HEK293 (cell line): ENCODE data around the gene KXD1.

ENCODE experiments used
- CTCF ChIA-PET: fragments of 350-600 bp; formaldehyde crosslinking; extraction: SDS; loops from one replicate; lab custom pipeline; 2021; ENCODE audit warnings: antibody characterized with exemption; lab: Yijun Ruan, JAX
- POLR2A ChIA-PET: fragments of 300-600 bp; formaldehyde crosslinking; extraction: SDS; loops from one replicate; lab custom pipeline; 2020; ENCODE audit warnings: antibody characterized with exemption, inconsistent platforms; lab: Yijun Ruan, JAX
- H3K27ac ChIP-seq: fragments of 200-500 bp; sonication (Bioruptor generic); 2 replicates; pipeline ENCODE4 v1.5.1; 2014; ENCODE audit warnings: low read depth, low read length, control low read depth, inconsistent platforms; ENCODE audit errors: extremely low read depth
- H3K36me3 ChIP-seq, 2 experiments: fragments of 200-500 bp in 1 of 2; sonication (Bioruptor generic) in 1 of 2; 1 replicate in 1 of 2; 2 replicates in 1 of 2; pipeline ENCODE4 v1.5.1; 2014 to 2017; ENCODE audit warnings: inconsistent platforms in 2 of 2, low read length in 2 of 2; ENCODE audit not compliant: control insufficient read depth in 2 of 2, insufficient read depth in 1 of 2
- H3K4me1 ChIP-seq: fragments of 200-500 bp; sonication (Bioruptor generic); 2 replicates; pipeline ENCODE4 v1.5.1; 2014; ENCODE audit warnings: mild to moderate bottlenecking, low read length, inconsistent platforms; ENCODE audit not compliant: control insufficient read depth, insufficient read depth
- H3K4me3 ChIP-seq: 2 replicates; pipeline ENCODE4 v1.5.1; 2011; ENCODE audit warnings: low read depth, mild to moderate bottlenecking, control low read depth, low read length, moderate library complexity
- H3K9me3 ChIP-seq: fragments of 200-500 bp; sonication (Bioruptor generic); 2 replicates; pipeline ENCODE4 v1.5.1; 2014; ENCODE audit warnings: low read depth, low read length, inconsistent platforms; ENCODE audit not compliant: control insufficient read depth, insufficient read depth
- ZNF16 ChIP-seq: fragments of 450-650 bp; formaldehyde crosslinking; IDR thresholded peaks from 2 replicates; pipeline ENCODE4 v1.5.1; 2016; ENCODE audit warnings: low read depth, missing biosample characterization, missing genetic modification characterization
- ZNF292 ChIP-seq: fragments of 450-650 bp; formaldehyde crosslinking; IDR thresholded peaks from 2 replicates; pipeline ENCODE4 v1.5.1; 2016; ENCODE audit warnings: low read depth, missing biosample characterization, missing genetic modification characterization, borderline replicate concordance
- ZNF48 ChIP-seq: fragments of 450-650 bp; formaldehyde crosslinking; IDR thresholded peaks from 2 replicates; pipeline ENCODE4 v1.5.1; 2016; ENCODE audit warnings: missing biosample characterization, missing genetic modification characterization
- ZNF510 ChIP-seq: fragments of 450-650 bp; formaldehyde crosslinking; IDR thresholded peaks from 2 replicates; pipeline ENCODE4 v1.5.1; 2018; ENCODE audit warnings: mild to moderate bottlenecking, missing genetic modification characterization, missing biosample characterization; ENCODE audit not compliant: insufficient replicate concordance
- ZNF623 ChIP-seq: fragments of 450-650 bp; formaldehyde crosslinking; IDR thresholded peaks from 2 replicates; pipeline ENCODE4 v1.5.1; 2016; ENCODE audit warnings: missing biosample characterization, missing genetic modification characterization
- ZNF664 ChIP-seq: fragments of 450-650 bp; formaldehyde crosslinking; IDR thresholded peaks from 2 replicates; pipeline ENCODE4 v1.5.1; 2016; ENCODE audit warnings: missing biosample characterization, missing genetic modification characterization
- ZNF747 ChIP-seq: fragments of 450-650 bp; formaldehyde crosslinking; IDR thresholded peaks from 2 replicates; pipeline ENCODE4 v1.5.1; 2016; ENCODE audit warnings: missing biosample characterization, missing genetic modification characterization
- TF ChIP-seq, protein P1 (sequence below): fragments of 450-650 bp; formaldehyde crosslinking; IDR thresholded peaks from 2 replicates; pipeline ENCODE4 v1.5.1; 2016; ENCODE audit warnings: missing biosample characterization, missing genetic modification characterization
- TF ChIP-seq, protein P2 (sequence below): fragments of 450-650 bp; formaldehyde crosslinking; IDR thresholded peaks from 2 replicates; pipeline ENCODE4 v1.5.1; 2016; ENCODE audit warnings: missing biosample characterization, missing genetic modification characterization, borderline replicate concordance

Gene KXD1

DNA sequence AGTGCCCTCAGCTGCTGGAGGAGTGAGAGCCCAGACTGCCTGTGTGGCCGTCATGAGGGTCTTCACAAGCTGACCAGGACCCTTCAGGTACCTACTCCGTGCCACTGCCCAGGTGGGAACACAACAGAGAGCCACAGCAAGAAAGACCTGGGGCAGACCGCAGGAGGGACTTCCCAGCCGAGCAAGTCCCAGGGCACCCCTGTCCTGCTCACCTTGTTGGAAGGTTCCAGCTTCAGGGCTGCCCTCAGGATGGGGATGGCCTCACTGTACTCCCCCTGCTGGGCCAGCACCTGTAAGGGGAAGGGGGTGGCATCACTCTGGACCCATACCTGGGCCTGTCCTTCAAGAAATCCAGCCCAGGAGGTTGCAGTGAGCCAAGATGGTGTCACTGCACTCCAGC, 24.6 kb upstream of the KXD1 start:
- Histone ChIP-seq H3K4me3 (no peak overlapping the region), H3K9me3 (no peaks in the 10 kb centered on the region), H3K36me3 (peaks cover 14 to 53% of the 10 kb centered on the region in 2 experiments; a peak in 2 of 3 replicates), H3K27ac (no peak overlapping the region), H3K4me1 (no peaks in the 10 kb centered on the region)
- ChIA-PET CTCF (no interaction called here), POLR2A (interaction anchor here (0.7 to 1.6 kb wide), 3 partner anchors 9 to 60 kb away, joined by 3 to 5 read pairs (median 4); no protein-coding TSS in a partner anchor)
- no peak for TF ChIP-seq ZNF747
- TF ChIP-seq ZNF510, result no peak
- TF ChIP-seq, protein P1, sequence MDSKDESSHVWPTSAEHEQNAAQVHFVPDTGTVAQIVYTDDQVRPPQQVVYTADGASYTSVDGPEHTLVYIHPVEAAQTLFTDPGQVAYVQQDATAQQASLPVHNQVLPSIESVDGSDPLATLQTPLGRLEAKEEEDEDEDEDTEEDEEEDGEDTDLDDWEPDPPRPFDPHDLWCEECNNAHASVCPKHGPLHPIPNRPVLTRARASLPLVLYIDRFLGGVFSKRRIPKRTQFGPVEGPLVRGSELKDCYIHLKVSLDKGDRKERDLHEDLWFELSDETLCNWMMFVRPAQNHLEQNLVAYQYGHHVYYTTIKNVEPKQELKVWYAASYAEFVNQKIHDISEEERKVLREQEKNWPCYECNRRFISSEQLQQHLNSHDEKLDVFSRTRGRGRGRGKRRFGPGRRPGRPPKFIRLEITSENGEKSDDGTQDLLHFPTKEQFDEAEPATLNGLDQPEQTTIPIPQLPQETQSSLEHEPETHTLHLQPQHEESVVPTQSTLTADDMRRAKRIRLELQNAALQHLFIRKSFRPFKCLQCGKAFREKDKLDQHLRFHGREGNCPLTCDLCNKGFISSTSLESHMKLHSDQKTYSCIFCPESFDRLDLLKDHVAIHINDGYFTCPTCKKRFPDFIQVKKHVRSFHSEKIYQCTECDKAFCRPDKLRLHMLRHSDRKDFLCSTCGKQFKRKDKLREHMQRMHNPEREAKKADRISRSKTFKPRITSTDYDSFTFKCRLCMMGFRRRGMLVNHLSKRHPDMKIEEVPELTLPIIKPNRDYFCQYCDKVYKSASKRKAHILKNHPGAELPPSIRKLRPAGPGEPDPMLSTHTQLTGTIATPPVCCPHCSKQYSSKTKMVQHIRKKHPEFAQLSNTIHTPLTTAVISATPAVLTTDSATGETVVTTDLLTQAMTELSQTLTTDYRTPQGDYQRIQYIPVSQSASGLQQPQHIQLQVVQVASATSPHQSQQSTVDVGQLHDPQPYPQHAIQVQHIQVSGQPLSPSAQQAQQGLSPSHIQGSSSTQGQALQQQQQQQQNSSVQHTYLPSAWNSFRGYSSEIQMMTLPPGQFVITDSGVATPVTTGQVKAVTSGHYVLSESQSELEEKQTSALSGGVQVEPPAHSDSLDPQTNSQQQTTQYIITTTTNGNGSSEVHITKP (tag by site-specific recombination), result peak; percentile 64
- TF ChIP-seq, all 188 proteins: peak for 1

- Histone ChIP-seq H3K27ac (no peak overlapping the region), H3K4me1 (no peaks in the 10 kb centered on the region), H3K36me3 (peaks cover 23 to 79% of the 10 kb centered on the region in 2 experiments), H3K4me3 (no peak overlapping the region)
- ChIA-PET CTCF (interaction anchor here (0.7 kb wide), 1 partner anchor 12 kb away, joined by 4 read pairs; no protein-coding TSS in a partner anchor), POLR2A (no interaction called here)
- peak; percentile 57 for TF ChIP-seq ZNF623 (tag by site-specific recombination)
- TF ChIP-seq ZNF664, result peak; percentile 92
- TF ChIP-seq ZNF16 (tag by site-specific recombination), result no peak
- TF ChIP-seq, all 188 proteins: peak for 2
- no peaks in the 10 kb centered on the region for H3K9me3 ChIP-seq
Measured at GRCh38 chr19:18536475-18536874, 21.2 kb upstream of the KXD1 start.

DNA sequence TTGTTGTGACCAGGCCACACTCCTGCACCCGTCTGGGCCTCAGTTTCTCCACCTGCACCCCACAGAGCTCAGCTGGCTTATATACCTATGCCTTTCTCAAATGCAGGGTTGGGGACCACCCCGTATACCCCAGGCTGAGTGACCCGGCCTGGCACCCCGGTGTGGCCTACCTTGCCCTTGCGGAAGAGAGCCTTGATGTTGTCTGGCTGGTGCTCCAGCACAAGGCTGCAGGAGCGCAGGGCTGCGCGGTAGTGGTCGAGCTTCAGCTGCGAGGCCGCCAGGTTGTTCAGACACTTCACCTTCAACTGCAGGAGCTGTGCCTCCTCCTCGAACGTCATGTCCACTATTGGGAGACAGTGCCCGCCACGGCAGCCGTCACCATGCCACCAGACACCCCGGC, 20.2 kb upstream of the KXD1 start:
- Histone ChIP-seq H3K36me3 (peaks cover 23 to 75% of the 10 kb centered on the region in 2 experiments), H3K4me1 (no peaks in the 10 kb centered on the region), H3K9me3 (no peaks in the 10 kb centered on the region)
- POLR2A ChIA-PET, result interaction anchor here (0.5 kb wide), 1 partner anchor 19 kb away, joined by 3 read pairs; no protein-coding TSS in a partner anchor
- TF ChIP-seq, protein P2, sequence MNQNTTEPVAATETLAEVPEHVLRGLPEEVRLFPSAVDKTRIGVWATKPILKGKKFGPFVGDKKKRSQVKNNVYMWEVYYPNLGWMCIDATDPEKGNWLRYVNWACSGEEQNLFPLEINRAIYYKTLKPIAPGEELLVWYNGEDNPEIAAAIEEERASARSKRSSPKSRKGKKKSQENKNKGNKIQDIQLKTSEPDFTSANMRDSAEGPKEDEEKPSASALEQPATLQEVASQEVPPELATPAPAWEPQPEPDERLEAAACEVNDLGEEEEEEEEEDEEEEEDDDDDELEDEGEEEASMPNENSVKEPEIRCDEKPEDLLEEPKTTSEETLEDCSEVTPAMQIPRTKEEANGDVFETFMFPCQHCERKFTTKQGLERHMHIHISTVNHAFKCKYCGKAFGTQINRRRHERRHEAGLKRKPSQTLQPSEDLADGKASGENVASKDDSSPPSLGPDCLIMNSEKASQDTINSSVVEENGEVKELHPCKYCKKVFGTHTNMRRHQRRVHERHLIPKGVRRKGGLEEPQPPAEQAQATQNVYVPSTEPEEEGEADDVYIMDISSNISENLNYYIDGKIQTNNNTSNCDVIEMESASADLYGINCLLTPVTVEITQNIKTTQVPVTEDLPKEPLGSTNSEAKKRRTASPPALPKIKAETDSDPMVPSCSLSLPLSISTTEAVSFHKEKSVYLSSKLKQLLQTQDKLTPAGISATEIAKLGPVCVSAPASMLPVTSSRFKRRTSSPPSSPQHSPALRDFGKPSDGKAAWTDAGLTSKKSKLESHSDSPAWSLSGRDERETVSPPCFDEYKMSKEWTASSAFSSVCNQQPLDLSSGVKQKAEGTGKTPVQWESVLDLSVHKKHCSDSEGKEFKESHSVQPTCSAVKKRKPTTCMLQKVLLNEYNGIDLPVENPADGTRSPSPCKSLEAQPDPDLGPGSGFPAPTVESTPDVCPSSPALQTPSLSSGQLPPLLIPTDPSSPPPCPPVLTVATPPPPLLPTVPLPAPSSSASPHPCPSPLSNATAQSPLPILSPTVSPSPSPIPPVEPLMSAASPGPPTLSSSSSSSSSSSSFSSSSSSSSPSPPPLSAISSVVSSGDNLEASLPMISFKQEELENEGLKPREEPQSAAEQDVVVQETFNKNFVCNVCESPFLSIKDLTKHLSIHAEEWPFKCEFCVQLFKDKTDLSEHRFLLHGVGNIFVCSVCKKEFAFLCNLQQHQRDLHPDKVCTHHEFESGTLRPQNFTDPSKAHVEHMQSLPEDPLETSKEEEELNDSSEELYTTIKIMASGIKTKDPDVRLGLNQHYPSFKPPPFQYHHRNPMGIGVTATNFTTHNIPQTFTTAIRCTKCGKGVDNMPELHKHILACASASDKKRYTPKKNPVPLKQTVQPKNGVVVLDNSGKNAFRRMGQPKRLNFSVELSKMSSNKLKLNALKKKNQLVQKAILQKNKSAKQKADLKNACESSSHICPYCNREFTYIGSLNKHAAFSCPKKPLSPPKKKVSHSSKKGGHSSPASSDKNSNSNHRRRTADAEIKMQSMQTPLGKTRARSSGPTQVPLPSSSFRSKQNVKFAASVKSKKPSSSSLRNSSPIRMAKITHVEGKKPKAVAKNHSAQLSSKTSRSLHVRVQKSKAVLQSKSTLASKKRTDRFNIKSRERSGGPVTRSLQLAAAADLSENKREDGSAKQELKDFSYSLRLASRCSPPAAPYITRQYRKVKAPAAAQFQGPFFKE (tag by site-specific recombination), result no peak
- TF ChIP-seq ZNF48 (tag by site-specific recombination) (no peak), ZNF292 (no peak)
- TF ChIP-seq, all 188 proteins: peak for 0
- Histone ChIP-seq H3K27ac (no peak overlapping the region), H3K4me3 (no peak overlapping the region)
- CTCF ChIA-PET, result interaction anchor here (0.7 kb wide), 1 partner anchor 11 kb away, joined by 4 read pairs; no protein-coding TSS in a partner anchor
